ENCODE results near the gene MYO1B.

MYO1B gene

GRCh38 chr2:191285252-191285651, 40.0 kb downstream of the MYO1B start:
- no peaks in the 10 kb centered on the region for H4K20me1 ChIP-seq (ENCODE audit: insufficient read depth, low read length, poor library complexity, severe bottlenecking)
- peaks cover 20% of the 10 kb centered on the region; the same call in 1 of the 2 replicates for H3K36me3 ChIP-seq (ENCODE audit: insufficient read depth, low read length)

DNA sequence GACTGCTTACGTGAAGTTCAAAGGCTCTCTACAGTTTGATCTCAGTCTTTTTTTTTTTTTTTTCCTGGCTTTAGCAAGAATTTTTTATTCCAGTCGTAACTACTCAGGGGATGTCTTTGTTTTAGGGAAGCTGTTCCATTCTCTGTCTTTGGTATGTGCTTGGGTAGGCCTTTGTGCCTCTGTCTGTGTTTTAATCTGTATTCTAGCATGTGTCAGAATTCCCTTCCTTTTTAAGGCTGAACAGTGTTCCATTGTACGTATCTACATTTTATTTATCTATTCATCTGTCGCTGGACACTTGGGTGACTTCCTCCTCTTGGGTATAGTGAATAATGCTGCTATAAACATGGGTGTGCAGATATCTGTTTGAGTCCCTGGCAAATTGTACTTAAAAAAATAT, 42.6 kb downstream of the MYO1B start:
- H3K9me3 ChIP-seq (ENCODE audit: insufficient read depth, low read depth, low read length): no peaks in the 10 kb centered on the region
- H3K4me2 ChIP-seq (ENCODE audit: low read depth, low read length, poor library complexity, severe bottlenecking): no peak overlapping the region
- H3K79me2 ChIP-seq (ENCODE audit: insufficient read depth, low read length): peaks cover 58% of the 10 kb centered on the region
- no peaks in the 10 kb centered on the region for H3K9me2 ChIP-seq (replicated peaks; ENCODE audit: low read depth, low read length)
- no peak for TF ChIP-seq CTCF (conservative IDR thresholded peaks at IDR 0.05; ENCODE audit: low read length)
- TF ChIP-seq EZH2phosphoT487 (IDR thresholded peaks at IDR 0.05; ENCODE audit: borderline replicate concordance): no peak
- H3K27me3 ChIP-seq (ENCODE audit: insufficient read depth, low read length, poor library complexity, severe bottlenecking): no peaks in the 10 kb centered on the region
- no peaks in the 10 kb centered on the region for H3K4me1 ChIP-seq (ENCODE audit: insufficient read depth, low read length, poor library complexity, severe bottlenecking)
- no peak overlapping the region for H3K9ac ChIP-seq (ENCODE audit: low read depth, low read length, poor library complexity, severe bottlenecking)
- no peaks in the 10 kb centered on the region for H3F3A ChIP-seq (ENCODE audit: low read depth)
- H3K4me3 ChIP-seq (ENCODE audit: low read length, poor library complexity, severe bottlenecking): no peak overlapping the region
- H3K36me3 ChIP-seq (ENCODE audit: insufficient read depth, low read length): peaks cover 9% of the 10 kb centered on the region; the same call in 1 of the 2 replicates
- H2AFZ ChIP-seq (ENCODE audit: low read length): no peak overlapping the region
- H4K20me1 ChIP-seq (ENCODE audit: insufficient read depth, low read length, poor library complexity, severe bottlenecking): peaks cover 3% of the 10 kb centered on the region

More at GRCh38 chr2:191285252-191285651, 40.0 kb downstream of the MYO1B start:
- Histone ChIP-seq H3K9me3 (ENCODE audit: insufficient read depth, low read depth, low read length) (no peaks in the 10 kb centered on the region), H3K79me2 (ENCODE audit: insufficient read depth, low read length) (peaks cover 46% of the 10 kb centered on the region; the same call in 1 of the 2 replicates), H3K9ac (ENCODE audit: low read depth, low read length, poor library complexity, severe bottlenecking) (no peak overlapping the region), H3K27me3 (ENCODE audit: insufficient read depth, low read length, poor library complexity, severe bottlenecking) (no peaks in the 10 kb centered on the region), H2AFZ (ENCODE audit: low read length) (no peak overlapping the region), H3K4me1 (ENCODE audit: insufficient read depth, low read length, poor library complexity, severe bottlenecking) (no peaks in the 10 kb centered on the region), H3K4me2 (ENCODE audit: low read depth, low read length, poor library complexity, severe bottlenecking) (no peak overlapping the region), H3K4me3 (ENCODE audit: low read length, poor library complexity, severe bottlenecking) (no peak overlapping the region), H3F3A (ENCODE audit: low read depth) (no peaks in the 10 kb centered on the region), H3K9me2 (replicated peaks; ENCODE audit: low read depth, low read length) (no peaks in the 10 kb centered on the region)
- TF ChIP-seq EZH2phosphoT487 (IDR thresholded peaks at IDR 0.05; ENCODE audit: borderline replicate concordance): no peak

- Histone ChIP-seq H3K4me2 (ENCODE audit: low read depth, low read length, poor library complexity, severe bottlenecking) (no peak overlapping the region), H3K4me1 (ENCODE audit: insufficient read depth, low read length, poor library complexity, severe bottlenecking) (peaks cover 12% of the 10 kb centered on the region), H3K27me3 (ENCODE audit: insufficient read depth, low read length, poor library complexity, severe bottlenecking) (no peaks in the 10 kb centered on the region), H4K20me1 (ENCODE audit: insufficient read depth, low read length, poor library complexity, severe bottlenecking) (peaks cover 3% of the 10 kb centered on the region), H3K9me3 (ENCODE audit: insufficient read depth, low read depth, low read length) (no peaks in the 10 kb centered on the region), H3K79me2 (ENCODE audit: insufficient read depth, low read length) (peaks cover 58% of the 10 kb centered on the region), H2AFZ (ENCODE audit: low read length) (no peak overlapping the region), H3K9me2 (replicated peaks; ENCODE audit: low read depth, low read length) (no peaks in the 10 kb centered on the region), H3F3A (ENCODE audit: low read depth) (no peaks in the 10 kb centered on the region), H3K4me3 (ENCODE audit: low read length, poor library complexity, severe bottlenecking) (no peak overlapping the region), H3K9ac (ENCODE audit: low read depth, low read length, poor library complexity, severe bottlenecking) (no peak overlapping the region), H3K36me3 (ENCODE audit: insufficient read depth, low read length) (peaks cover 4% of the 10 kb centered on the region; the same call in 1 of the 2 replicates)
- TF ChIP-seq EZH2phosphoT487 (IDR thresholded peaks at IDR 0.05; ENCODE audit: borderline replicate concordance) (no peak), CTCF (conservative IDR thresholded peaks at IDR 0.05; ENCODE audit: low read length) (no peak)
These were observed 43.8 kb downstream of the MYO1B start for GRCh38 chr2:191289049-191289448.

DNA sequence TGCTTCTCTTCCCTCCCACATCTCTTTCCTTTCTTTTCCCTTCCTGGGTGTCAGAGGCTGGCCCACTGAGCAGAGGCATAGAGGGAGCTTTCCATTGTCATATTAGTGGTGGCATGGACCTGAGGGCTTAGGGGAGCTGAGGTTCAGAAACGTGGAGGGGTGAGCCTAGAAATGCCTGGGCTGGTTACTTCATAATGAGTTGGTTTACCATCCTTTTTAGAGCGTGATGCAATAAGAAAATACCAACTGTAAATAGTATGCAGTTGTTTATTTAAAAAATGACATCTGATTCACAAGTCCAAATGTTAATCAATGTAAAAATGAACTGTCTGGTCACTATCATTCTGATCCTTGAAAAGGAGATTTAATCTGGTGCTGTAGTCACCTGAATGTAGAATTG, 46.3 kb downstream of the MYO1B start:
- H3K9me3 ChIP-seq (ENCODE audit: insufficient read depth, low read depth, low read length): no peaks in the 10 kb centered on the region
- H3K27me3 ChIP-seq (ENCODE audit: insufficient read depth, low read length, poor library complexity, severe bottlenecking): no peaks in the 10 kb centered on the region
- no peaks in the 10 kb centered on the region for H3K36me3 ChIP-seq (ENCODE audit: insufficient read depth, low read length)
- H3K9me2 ChIP-seq (replicated peaks; ENCODE audit: low read depth, low read length): no peaks in the 10 kb centered on the region
- no peak overlapping the region for H3K4me2 ChIP-seq (ENCODE audit: low read depth, low read length, poor library complexity, severe bottlenecking)
- peaks cover 9% of the 10 kb centered on the region for H4K20me1 ChIP-seq (ENCODE audit: insufficient read depth, low read length, poor library complexity, severe bottlenecking)
- TF ChIP-seq EZH2phosphoT487 (IDR thresholded peaks at IDR 0.05; ENCODE audit: borderline replicate concordance) (no peak), CTCF (conservative IDR thresholded peaks at IDR 0.05; ENCODE audit: low read length) (no peak)
- H3K4me3 ChIP-seq (ENCODE audit: low read length, poor library complexity, severe bottlenecking): no peak overlapping the region
- H3K9ac ChIP-seq (ENCODE audit: low read depth, low read length, poor library complexity, severe bottlenecking): no peak overlapping the region
- peaks cover 46% of the 10 kb centered on the region for H3K79me2 ChIP-seq (ENCODE audit: insufficient read depth, low read length)
- H3F3A ChIP-seq (ENCODE audit: low read depth): no peaks in the 10 kb centered on the region
- no peak overlapping the region for H2AFZ ChIP-seq (ENCODE audit: low read length)
- H3K4me1 ChIP-seq (ENCODE audit: insufficient read depth, low read length, poor library complexity, severe bottlenecking): peaks cover 13% of the 10 kb centered on the region

Data from Loucy (cell line).